Measurements from ENCODE around the gene C11orf65. TPM values are rescaled to one million over a fixed set of nuclear protein-coding genes. Genes with fewer than 3 reads are reported as not detected.
"Not testable (repeated sequence)": the region's sequence is repeated elsewhere in the genome, so short reads cannot be mapped to it uniquely, and the experiment has no call there.

C11orf65 gene
- total RNA-seq, 2 donors from 2014 or later = 0.18 to 4.3 TPM

GRCh38 chr11:108392353-108392752 is 75.0 kb downstream of the C11orf65 start:
- 89% methylated on average over 1 of the region's 1 CpG for WGBS
- TF ChIP-seq POLR2A (IDR thresholded peaks at IDR 0.05) (no peak), POLR2AphosphoS5 (IDR thresholded peaks at IDR 0.05) (no peak), CTCF (IDR thresholded peaks at IDR 0.05) (no peak)

GRCh38 chr11:108388576-108388975 is 78.8 kb downstream of the C11orf65 start:
- H3K27ac ChIP-seq = no peak overlapping the region
- DNase-seq (ENCODE audit: low spot score) = no peak
- 82% methylated on average over 5 of the region's 5 CpGs for WGBS
- H3K4me1 ChIP-seq (replicated peaks) = no peaks in the 10 kb centered on the region
- no peak overlapping the region for H3K4me3 ChIP-seq
- H3K36me3 ChIP-seq = no peaks in the 10 kb centered on the region
- intact Hi-C loops (cut with DNase I) = no loop called here
- no peak for TF ChIP-seq POLR2AphosphoS5 (IDR thresholded peaks at IDR 0.05)
- TF ChIP-seq CTCF (IDR thresholded peaks at IDR 0.05) = no peak
- no peak for TF ChIP-seq POLR2A (IDR thresholded peaks at IDR 0.05)
- H3K27me3 ChIP-seq (replicated peaks; ENCODE audit: insufficient read depth) = no peaks in the 10 kb centered on the region
- no peaks in the 10 kb centered on the region for H3K9me3 ChIP-seq

More at GRCh38 chr11:108392353-108392752, 75.0 kb downstream of the C11orf65 start:
- intact Hi-C loops (cut with DNase I) = no loop called here
- Histone ChIP-seq H3K9me3 (no peaks in the 10 kb centered on the region), H3K4me1 (replicated peaks) (no peaks in the 10 kb centered on the region), H3K36me3 (no peaks in the 10 kb centered on the region), H3K4me3 (no peak overlapping the region), H3K27me3 (replicated peaks; ENCODE audit: insufficient read depth) (no peaks in the 10 kb centered on the region), H3K27ac (no peak overlapping the region)
- DNase-seq (ENCODE audit: low spot score) = no peak

DNA sequence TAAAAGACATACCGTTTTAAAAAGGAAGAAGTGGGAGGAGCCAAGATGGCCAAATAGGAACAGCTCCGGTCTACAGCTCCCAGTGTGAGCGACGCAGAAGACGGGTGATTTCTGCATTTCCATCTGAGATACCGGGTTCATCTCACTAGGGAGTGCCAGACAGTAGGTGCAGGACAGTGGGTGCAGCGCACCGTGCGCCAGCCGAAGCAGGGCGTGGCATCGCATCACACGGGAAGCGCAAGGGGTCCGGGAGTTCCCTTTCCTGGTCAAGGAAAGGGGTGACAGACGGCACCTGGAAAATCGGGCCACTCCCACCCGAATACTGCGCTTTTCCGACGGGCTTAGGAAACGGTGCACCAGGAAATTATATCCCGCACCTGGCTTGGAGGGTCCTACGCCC is 93.8 kb downstream of the C11orf65 start:
- H3K4me1 ChIP-seq (replicated peaks); H3K27ac ChIP-seq; H3K36me3 ChIP-seq; DNase-seq (ENCODE audit: low spot score); intact Hi-C loops (cut with DNase I); H3K27me3 ChIP-seq (replicated peaks; ENCODE audit: insufficient read depth); H3K4me3 ChIP-seq; H3K9me3 ChIP-seq: not testable (repeated sequence)
- WGBS = 94% methylated on average over 24 of the region's 24 CpGs

DNA sequence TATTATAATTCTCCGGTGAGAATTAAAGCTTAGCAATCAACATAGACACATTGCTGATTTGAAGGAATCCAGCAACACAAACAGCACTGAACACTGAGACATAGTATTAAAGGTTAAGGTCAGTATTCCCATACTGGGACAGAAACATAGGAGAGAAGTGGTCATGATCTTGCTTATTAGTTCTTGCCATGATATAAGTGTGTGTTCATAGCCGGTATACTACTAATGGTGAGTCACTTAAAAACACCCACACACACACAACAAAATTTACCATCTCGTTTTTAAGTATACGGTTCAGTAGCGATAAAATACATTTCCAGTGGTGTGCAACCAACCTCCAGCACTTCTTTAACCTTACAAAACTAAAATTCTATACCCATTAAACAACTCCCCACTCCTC is 96.3 kb downstream of the C11orf65 start:
- WGBS = 75% methylated on average over 5 of the region's 5 CpGs
- H3K36me3 ChIP-seq = no peaks in the 10 kb centered on the region
- no peak for TF ChIP-seq CTCF (IDR thresholded peaks at IDR 0.05)
- no peak for TF ChIP-seq POLR2A (IDR thresholded peaks at IDR 0.05)
- TF ChIP-seq POLR2AphosphoS5 (IDR thresholded peaks at IDR 0.05) = no peak
- H3K27ac ChIP-seq = no peak overlapping the region
- no peak overlapping the region for H3K4me3 ChIP-seq
- intact Hi-C loops (cut with DNase I) = no loop called here
- DNase-seq (ENCODE audit: low spot score) = no peak
- no peaks in the 10 kb centered on the region for H3K4me1 ChIP-seq (replicated peaks)
- no peaks in the 10 kb centered on the region for H3K27me3 ChIP-seq (replicated peaks; ENCODE audit: insufficient read depth)
- H3K9me3 ChIP-seq = no peaks in the 10 kb centered on the region

GRCh38 chr11:108370315-108370714 is 97.0 kb downstream of the C11orf65 start:
- no peaks in the 10 kb centered on the region for H3K9me3 ChIP-seq
- no peak for DNase-seq (ENCODE audit: low spot score)
- H3K27ac ChIP-seq = no peak overlapping the region
- TF ChIP-seq CTCF (IDR thresholded peaks at IDR 0.05) (no peak), POLR2AphosphoS5 (IDR thresholded peaks at IDR 0.05) (no peak), POLR2A (IDR thresholded peaks at IDR 0.05) (no peak)
- intact Hi-C loops (cut with DNase I) = no loop called here
- H3K4me3 ChIP-seq = no peak overlapping the region
- no peaks in the 10 kb centered on the region for H3K36me3 ChIP-seq
- H3K4me1 ChIP-seq (replicated peaks) = no peaks in the 10 kb centered on the region
- H3K27me3 ChIP-seq (replicated peaks; ENCODE audit: insufficient read depth) = no peaks in the 10 kb centered on the region

Data from prostate gland (tissue), 2 donors.